GM19328 (cell line): ENCODE measurements around the gene PDIK1L.

ENCODE experiments used
- ATAC-seq: cut with Tn5 transposase; IDR thresholded peaks from one replicate; pipeline ENCODE4 v1.9.1; 2021; ENCODE audit warnings: mild to moderate bottlenecking, moderate library complexity; ENCODE audit not compliant: unreplicated experiment

PDIK1L gene

GRCh38 chr1:26121854-26122773, 10.5 kb downstream of the PDIK1L start:
- ATAC-seq: no peak

GRCh38 chr1:26122988-26123973, 11.7 kb downstream of the PDIK1L start:
- ATAC-seq: no peak

GRCh38 chr1:26124418-26125331, 13.1 kb downstream of the PDIK1L start:
- no peak for ATAC-seq

- no peak for ATAC-seq
Measured at GRCh38 chr1:26125382-26125781, 13.8 kb downstream of the PDIK1L start.

GRCh38 chr1:26125946-26126320, 14.3 kb downstream of the PDIK1L start:
- ATAC-seq: no peak

GRCh38 chr1:26126321-26127084, 14.9 kb downstream of the PDIK1L start:
- ATAC-seq: no peak

GRCh38 chr1:26127235-26128163, 15.9 kb downstream of the PDIK1L start:
- ATAC-seq: no peak

- ATAC-seq: no peak
Measured at GRCh38 chr1:26129778-26130177, 18.2 kb downstream of the PDIK1L start.

- ATAC-seq: no peak
Measured at GRCh38 chr1:26130695-26131094, 19.1 kb downstream of the PDIK1L start.

GRCh38 chr1:26132128-26132833, 20.7 kb downstream of the PDIK1L start:
- ATAC-seq: no peak

GRCh38 chr1:26132834-26133167, 21.2 kb downstream of the PDIK1L start:
- no peak for ATAC-seq

- ATAC-seq: no peak
Measured at GRCh38 chr1:26134466-26134865, 22.8 kb downstream of the PDIK1L start.

GRCh38 chr1:26138974-26139558, 27.4 kb downstream of the PDIK1L start:
- ATAC-seq: no peak

GRCh38 chr1:26142159-26142558, 30.5 kb downstream of the PDIK1L start:
- no peak for ATAC-seq

GRCh38 chr1:26145041-26145959, 33.7 kb downstream of the PDIK1L start:
- ATAC-seq: no peak

GRCh38 chr1:26145960-26146294, 34.3 kb downstream of the PDIK1L start:
- no peak for ATAC-seq

- no peak for ATAC-seq
Measured at GRCh38 chr1:26148887-26149286, 37.3 kb downstream of the PDIK1L start.
